Stimulated activated CD4-positive, alpha-beta T cell treated with anti-CD3 and anti-CD28 coated beads, Interleukin-15, amount 100 ng/mL, for 1 hour (primary cell): ENCODE data around the gene PTPRF.
A peak's percentile ranks its signal among the peaks of the same experiment; 100 is the strongest.
"Not testable (repeated sequence)": the region's sequence is repeated elsewhere in the genome, so short reads cannot be mapped to it uniquely, and the experiment has no call there.

Experiments
- DNase-seq, 2 donors: peaks; one replicate each; pipeline ENCODE4 v3.0.0-alpha.2; 2020; ENCODE audit warnings: low read depth in 1 of 2, low spot score in 1 of 2

PTPRF gene

GRCh38 chr1:43622901-43623780 is 92.5 kb downstream of the PTPRF start:
- no peak for DNase-seq

DNA sequence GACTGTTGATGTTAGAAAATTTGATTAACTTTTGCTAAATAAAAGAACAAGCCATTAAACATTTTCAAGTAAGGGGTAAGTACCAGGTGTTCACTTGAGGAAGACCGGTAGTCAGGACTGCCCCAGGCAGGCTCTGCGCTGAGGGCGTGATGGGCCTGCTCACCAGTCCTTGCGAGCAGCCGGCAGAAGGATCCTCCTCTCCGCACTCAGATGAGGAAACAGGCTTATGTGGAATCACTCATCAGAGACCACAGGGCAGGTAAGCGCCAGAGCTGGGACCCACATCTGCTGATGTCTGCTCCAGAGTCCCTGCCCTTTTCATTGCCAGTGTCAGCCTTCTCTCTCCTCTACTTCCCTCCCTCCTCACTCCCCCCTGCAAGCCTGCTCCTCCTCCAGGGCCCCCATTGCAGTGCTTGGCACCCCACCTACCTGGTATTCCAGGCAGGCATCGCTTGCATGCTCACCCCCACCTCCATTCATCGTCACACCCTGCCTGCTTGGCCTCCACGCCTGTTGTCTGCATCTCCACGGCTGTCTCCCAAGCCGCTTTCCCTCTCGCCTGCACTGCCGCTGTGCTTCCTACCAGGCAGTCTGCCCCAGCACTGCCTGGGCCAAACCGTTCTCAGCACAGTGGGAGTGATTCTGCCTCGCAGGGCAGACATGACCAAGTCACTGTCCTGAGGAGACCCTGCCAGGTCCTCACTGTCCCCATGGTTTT is 94.5 kb downstream of the PTPRF start:
- DNase-seq = no peak

DNA sequence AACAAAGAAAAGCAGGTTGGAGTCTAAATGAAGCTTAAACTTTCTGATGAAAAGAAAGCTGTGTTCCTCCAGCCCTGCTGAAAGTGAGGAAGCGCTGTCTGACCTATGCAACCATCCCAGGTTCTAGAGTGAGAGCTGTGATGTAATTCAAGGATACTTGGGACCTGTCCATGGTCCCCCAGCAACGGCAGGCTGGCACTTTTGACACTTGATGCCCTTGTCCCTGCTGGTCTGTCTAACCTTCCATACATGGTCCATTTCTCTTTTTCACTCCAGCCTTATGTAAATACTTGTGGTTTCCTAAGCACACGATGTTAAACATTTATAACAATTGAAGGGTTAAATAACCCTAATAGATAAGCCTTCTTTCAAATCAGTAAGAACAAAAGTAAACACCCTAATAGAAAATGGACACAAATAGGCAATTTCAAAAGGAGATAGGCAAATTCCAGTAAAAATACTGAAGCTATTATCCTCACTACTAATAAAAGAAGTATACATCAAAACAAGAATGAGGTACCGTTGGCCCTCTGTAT is 101.5 kb downstream of the PTPRF start:
- DNase-seq = no peak

DNA sequence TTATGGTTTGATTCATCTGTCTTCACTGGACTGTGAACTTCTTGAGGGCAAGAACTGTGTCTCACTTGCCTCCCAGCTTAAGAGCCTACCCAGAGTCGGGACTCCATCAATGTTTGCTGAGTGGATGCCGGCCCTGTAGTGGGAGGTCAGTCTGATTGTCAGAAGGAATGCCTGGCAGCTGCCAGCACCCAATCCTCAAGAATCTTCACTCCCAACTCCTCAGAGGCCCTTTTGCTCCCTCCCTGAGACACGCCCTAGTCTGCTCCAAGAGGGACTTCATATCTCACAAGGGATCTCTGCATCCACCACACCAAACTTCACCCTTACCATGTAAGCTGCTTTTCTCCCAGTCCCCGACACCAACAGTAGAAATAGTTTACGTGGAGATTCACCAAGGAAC is 104.0 kb downstream of the PTPRF start:
- no peak for DNase-seq

DNA sequence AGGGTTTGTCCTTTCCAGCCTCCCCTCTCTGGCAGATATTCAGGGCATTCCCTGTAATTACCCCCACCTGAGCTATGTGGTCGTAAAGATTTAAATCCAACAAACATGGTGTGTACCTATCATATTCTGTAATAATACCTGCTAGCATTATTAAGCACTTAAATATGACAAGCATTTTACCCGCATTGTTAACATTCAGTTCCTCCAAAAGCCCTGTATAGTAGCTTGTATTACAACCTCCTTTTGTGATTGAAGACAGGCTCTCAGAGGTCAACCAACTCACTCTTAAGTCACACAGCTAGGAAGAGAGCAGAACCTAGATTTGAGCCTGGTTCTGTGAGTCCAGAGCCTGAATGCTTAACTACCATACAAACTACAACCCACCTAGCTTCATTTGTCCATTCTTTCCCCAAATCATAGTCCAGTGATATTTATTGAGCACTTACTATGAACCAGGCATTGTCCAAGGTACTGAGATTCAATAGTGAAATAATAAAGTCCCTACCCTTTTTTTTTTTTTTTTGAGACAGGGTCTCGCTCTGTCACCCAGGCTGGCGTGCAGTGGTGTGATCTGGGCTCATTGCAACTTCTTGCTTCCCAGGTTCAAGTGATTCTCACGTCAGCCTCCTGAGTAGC is 105.4 kb downstream of the PTPRF start:
- no peak for DNase-seq

GRCh38 chr1:43637267-43637666 is 106.6 kb downstream of the PTPRF start:
- DNase-seq = no peak

GRCh38 chr1:43638381-43638780 is 107.7 kb downstream of the PTPRF start:
- not testable (repeated sequence) for DNase-seq

DNA sequence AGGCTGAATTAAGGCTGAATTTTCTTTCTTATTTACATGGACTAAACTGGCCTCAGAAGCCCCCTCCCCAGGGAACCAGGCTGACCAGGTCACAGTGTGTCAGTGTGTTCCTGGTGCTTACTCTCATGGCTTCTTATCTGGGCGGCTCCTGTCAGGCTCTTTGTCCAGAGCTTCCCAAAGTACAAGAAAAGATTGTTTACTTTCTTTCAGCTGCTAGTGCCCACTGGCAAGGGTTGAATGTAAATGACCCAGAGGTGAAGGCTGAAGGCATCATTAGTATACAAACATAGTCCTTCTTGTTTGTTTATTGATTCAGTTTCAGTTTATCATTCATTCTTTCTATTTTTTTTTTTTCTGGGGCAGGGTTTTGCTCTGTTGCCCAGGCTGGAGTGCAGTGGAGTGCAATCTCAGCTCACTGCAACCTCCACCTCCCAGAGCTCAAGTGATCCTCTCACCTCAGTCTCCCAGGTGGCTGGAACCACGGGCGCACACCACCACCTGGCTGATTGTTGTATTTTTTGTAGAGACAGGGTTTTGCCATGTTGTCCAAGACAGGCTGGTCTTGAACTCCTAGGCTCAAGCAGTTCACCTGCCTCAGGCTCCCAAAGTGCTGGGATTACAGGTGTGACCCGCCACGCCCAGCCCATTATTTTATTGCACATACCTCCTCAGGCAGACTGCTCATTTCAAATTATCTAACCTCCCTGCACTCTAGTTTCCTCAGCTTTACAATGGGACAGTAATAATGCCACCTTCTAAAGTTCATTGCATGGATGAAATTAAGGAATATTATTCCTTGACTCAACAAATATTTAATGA is 109.5 kb downstream of the PTPRF start:
- DNase-seq = no peak

DNA sequence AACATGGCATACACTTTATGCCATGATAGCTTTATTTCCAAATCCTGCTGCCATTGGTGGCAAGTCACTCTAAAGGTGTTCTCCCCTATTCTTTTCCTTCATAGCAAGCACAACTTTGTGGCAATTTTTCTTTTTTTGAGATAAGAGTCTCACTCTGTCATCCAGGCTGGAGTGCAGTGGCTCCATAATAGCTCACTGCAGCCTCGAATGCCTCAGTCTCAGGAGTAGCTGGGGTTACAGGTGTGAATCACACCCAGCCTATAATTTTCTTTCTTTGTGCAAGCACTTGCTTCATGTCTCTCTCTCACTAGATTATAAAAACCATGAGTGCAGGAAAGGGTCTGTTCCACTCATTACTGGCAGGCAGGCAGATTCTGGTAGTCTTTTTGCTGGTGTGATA is 113.9 kb downstream of the PTPRF start:
- DNase-seq = no peak

DNA sequence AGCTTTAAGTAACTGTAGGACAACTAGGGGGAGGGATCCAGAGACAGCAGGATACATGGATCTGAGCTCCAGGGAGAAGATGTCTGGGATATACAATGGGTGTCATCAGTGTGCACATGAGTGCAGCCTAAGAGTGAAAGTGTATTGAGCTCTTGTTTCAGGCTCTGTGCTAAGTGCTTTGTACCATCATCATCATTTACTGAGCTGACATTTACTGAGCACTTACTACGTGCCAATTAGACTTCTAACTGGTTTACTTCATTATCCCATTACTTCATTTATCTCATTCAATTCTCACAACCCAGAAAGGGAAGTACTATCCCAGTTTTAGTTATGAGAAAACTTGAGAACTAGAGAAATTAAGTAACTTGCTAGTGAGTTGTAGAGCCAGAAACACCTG is 114.8 kb downstream of the PTPRF start:
- DNase-seq = no peak

DNA sequence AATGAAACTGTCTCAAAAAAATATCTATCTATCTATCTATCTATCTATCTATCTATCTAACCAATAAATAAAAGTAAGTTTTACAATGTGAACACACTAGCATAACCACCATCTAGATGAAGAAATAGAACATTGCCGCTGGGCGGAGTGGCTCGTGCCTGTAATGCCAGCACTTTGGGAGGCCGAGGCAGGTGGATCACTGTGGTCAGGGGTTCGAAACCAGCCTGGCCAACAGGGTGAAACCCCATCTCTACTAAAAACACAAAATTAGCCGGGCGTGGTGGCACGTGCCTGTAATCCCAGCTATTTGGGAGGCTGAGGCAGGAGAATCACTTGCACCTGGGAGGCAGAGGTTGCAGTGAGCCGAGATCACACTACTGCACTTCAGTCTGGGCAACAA is 116.6 kb downstream of the PTPRF start:
- not testable (repeated sequence) for DNase-seq

DNA sequence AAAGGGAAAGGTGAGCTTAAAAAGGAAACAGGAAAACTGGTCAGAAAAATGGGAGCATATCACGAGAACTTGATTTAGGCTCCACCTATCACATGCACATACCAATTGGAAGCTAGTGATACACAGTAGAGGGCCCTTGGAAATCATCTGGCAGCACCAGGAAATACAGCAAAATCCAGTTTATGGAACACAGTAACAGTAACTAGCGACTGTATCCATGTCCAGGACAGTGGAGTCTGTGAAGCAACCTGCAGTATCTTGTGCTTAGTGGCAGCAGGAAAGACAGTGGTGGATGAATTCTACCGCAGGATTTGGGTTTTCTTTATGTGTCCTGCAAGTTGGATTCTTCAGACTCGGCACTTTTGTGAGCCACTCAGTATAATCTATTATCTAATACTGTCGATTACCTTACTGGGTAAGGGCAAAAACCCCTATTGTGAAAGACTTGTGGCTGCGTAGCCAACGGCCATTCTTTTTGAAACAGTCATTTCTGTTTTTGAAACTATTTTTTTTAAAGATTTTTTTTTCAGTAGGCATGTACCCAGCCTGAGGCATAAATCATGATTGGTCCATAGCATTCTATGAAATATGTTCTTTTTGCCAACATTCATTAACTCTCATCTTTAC is 117.7 kb downstream of the PTPRF start:
- DNase-seq = no peak

GRCh38 chr1:43648876-43649477 is 118.3 kb downstream of the PTPRF start:
- DNase-seq = no peak

- peak; percentile 72 to 75 for DNase-seq
Observed at GRCh38 chr1:43650310-43651085, 119.8 kb downstream of the PTPRF start.

- DNase-seq = no peak
Observed at GRCh38 chr1:43651188-43651587, 120.5 kb downstream of the PTPRF start.

DNA sequence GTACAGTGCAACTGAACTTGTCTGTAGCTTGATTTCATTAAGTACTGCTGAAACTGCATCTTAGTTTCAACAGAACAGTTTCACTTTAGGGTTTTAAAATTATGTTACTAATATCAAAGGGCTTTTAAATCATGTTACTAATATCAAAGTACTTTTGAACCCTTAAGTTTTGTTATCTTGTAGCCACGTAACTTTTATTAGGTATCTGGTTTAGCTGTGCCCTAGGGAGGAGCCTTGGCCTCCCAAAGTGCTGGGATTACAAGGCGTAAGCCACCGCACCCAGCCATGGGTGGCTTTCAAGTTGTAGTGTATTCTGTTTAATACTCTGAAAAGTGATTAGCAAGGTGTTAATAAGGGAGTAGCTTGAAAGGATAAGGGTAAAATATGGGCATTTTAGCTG is 121.2 kb downstream of the PTPRF start:
- no peak for DNase-seq

DNA sequence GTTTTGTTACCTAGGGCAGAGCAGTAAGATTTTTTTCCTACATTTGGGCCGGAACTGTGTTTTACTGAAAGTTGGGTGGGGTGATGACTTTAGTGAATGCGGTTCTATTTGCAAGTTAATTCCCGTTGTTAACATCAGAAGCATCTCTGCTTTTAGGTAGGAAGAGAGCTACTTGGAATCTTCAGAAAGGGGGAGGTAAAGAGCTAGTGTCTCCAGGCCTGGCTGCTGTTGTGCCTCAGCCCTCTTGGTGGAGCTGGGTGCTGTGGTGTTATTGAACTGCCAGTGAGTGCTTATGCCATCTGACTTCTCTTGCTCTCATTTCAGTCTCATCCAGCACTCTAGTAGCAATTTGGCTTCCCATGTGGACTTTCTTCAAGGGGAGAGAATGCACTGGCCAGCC is 122.7 kb downstream of the PTPRF start:
- no peak for DNase-seq

DNA sequence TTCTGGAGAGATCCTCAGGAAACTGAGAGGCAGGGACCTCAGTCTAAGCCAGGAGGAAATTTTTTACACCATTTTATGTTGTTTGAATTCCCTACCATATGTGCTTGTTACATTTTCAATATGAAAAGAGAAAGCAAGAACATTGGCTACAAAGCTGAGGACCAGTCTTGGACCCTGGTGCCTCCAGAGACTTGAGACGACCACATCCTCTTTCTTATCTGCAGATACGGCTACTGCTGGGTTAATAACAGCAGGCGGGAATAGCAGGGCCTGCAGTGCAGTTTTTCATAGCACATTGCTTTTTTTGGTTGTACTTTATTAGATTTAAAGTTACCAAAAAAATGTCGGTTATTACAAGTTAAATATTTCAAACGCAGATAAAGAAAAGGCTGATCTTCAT is 123.2 kb downstream of the PTPRF start:
- no peak for DNase-seq

DNA sequence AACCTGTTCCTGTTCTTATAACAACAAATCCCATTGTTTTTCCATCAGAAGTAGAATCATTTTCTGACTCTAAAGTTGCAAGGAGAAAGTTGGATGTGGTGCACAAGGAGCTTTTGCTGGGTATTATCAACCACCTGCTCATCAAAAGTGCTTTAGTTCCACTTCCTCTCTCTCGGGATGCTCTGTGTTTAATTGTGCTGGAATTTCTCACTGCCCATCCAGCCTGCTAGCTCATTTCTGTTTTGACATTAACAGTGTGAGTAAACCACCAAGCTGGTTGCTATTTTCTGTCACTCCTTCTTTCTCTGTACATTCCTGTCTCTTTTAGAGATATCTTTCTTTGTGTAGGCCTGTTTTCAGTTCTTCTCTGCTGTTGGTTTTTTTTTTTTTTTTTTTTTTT is 125.3 kb downstream of the PTPRF start:
- DNase-seq = no peak
